Smooth muscle cell of the pulmonary artery (primary cell): Measurements from ENCODE around the gene PCMTD2. TPM values are rescaled to one million over a fixed set of nuclear protein-coding genes. Genes with fewer than 3 reads are reported as not detected.

Source experiments
- total RNA-seq: library from RNA; depleted of rRNA; stranded (reverse); fragments of >200 nt; gene quantifications from 2 replicates; pipeline ENCODE4 v1.2.3, GENCODE V29; 2014

Gene PCMTD2
- 28.8 and 46.7 TPM in 2 replicates for total RNA-seq

GRCh38 chr20:64255361-64256281 is at the start of gene PCMTD2:
Gene PCMTD2, plus strand, starts transcription at chr20:64255748. Its CDS starts 4,218 bp downstream, at chr20:64259966.

Other genes with a start within 250 kb of the PCMTD2 start
- 0.65 and 0.76 TPM in 2 replicates for gene C20orf204, start 219.6 kb upstream of the PCMTD2 start, total RNA-seq
- 0.07 TPM in 2 replicates for gene SOX18, start 206.1 kb upstream of the PCMTD2 start, total RNA-seq
- 27.9 and 34.3 TPM in 2 replicates for gene TCEA2, start 192.6 kb upstream of the PCMTD2 start, total RNA-seq
- 7.7 and 14.5 TPM in 2 replicates for gene RGS19, start 176.2 kb upstream of the PCMTD2 start, total RNA-seq
- gene OPRL1, start 175.7 kb upstream of the PCMTD2 start, total RNA-seq: 2.3 and 2.4 TPM in 2 replicates
- not detected in 2 replicates for gene LKAAEAR1, start 171.3 kb upstream of the PCMTD2 start, total RNA-seq
- not detected in 2 replicates for gene NPBWR2, start 148.2 kb upstream of the PCMTD2 start, total RNA-seq
- not detected in 2 replicates for gene MYT1, start 91.3 kb upstream of the PCMTD2 start, total RNA-seq